HG03521 (cell line): Measurements from ENCODE around the gene ZFR2.
"Not testable (repeated sequence)": the region's sequence is repeated elsewhere in the genome, so short reads cannot be mapped to it uniquely, and the experiment has no call there.

Experiments used
- ATAC-seq: cut with Tn5 transposase; IDR thresholded peaks from one replicate; pipeline ENCODE4 v1.9.1; 2021; ENCODE audit warnings: mild to moderate bottlenecking, moderate library complexity; ENCODE audit not compliant: unreplicated experiment

The ZFR2 gene

GRCh38 chr19:3817761-3818160, 51.1 kb downstream of the ZFR2 start:
- ATAC-seq, result no peak

GRCh38 chr19:3816566-3817218, 52.1 kb downstream of the ZFR2 start:
- ATAC-seq, result no peak

- not testable (repeated sequence) for ATAC-seq
Measured at GRCh38 chr19:3816148-3816547, 52.7 kb downstream of the ZFR2 start.

GRCh38 chr19:3814648-3815047, 54.2 kb downstream of the ZFR2 start:
- no peak for ATAC-seq

GRCh38 chr19:3813473-3814392, 55.1 kb downstream of the ZFR2 start:
- ATAC-seq, result no peak

GRCh38 chr19:3810708-3811355, 58.0 kb downstream of the ZFR2 start:
- no peak for ATAC-seq

- ATAC-seq, result no peak
Measured at GRCh38 chr19:3809881-3810707, 58.7 kb downstream of the ZFR2 start.

GRCh38 chr19:3808420-3809143, 60.3 kb downstream of the ZFR2 start:
- no peak for ATAC-seq

GRCh38 chr19:3807574-3808354, 61.1 kb downstream of the ZFR2 start:
- no peak for ATAC-seq

GRCh38 chr19:3807131-3807480, 61.7 kb downstream of the ZFR2 start:
- no peak for ATAC-seq

- ATAC-seq, result no peak
Measured at GRCh38 chr19:3805859-3806258, 63.0 kb downstream of the ZFR2 start.

GRCh38 chr19:3804429-3804828, 64.4 kb downstream of the ZFR2 start:
- ATAC-seq, result no peak

GRCh38 chr19:3803986-3804385, 64.9 kb downstream of the ZFR2 start:
- no peak for ATAC-seq

- ATAC-seq, result no peak
Measured at GRCh38 chr19:3803114-3803888, 65.5 kb downstream of the ZFR2 start.

- no peak for ATAC-seq
Measured at GRCh38 chr19:3801412-3802096, 67.3 kb downstream of the ZFR2 start.

- ATAC-seq, result no peak
Measured at GRCh38 chr19:3800996-3801395, 67.8 kb downstream of the ZFR2 start.

GRCh38 chr19:3798137-3798536, 70.7 kb downstream of the ZFR2 start:
- ATAC-seq, result no peak

- no peak for ATAC-seq
Measured at GRCh38 chr19:3796358-3796757, 72.5 kb downstream of the ZFR2 start.
